HG03439 (cell line): ENCODE results near the gene ASMTL.
A peak's percentile ranks its signal among the peaks of the same experiment; 100 is the strongest.
"Not testable (repeated sequence)": the region's sequence is repeated elsewhere in the genome, so short reads cannot be mapped to it uniquely, and the experiment has no call there.

Source experiments
- ATAC-seq: cut with Tn5 transposase; IDR thresholded peaks from one replicate; pipeline ENCODE4 v1.9.1; 2021; ENCODE audit warnings: mild to moderate bottlenecking, moderate library complexity; ENCODE audit not compliant: unreplicated experiment

The ASMTL gene

GRCh38 chrX:1391707-1392375 lies 60.9 kb downstream of the ASMTL start, which contains the start of gene SLC25A6:
Gene SLC25A6 (minus strand): TSS chrX:1392113. CDS start chrX:1392009, 104 bp downstream.
- peak; percentile 95 for ATAC-seq

- no peak for ATAC-seq
Observed at GRCh38 chrX:1391370-1391706, 61.4 kb downstream of the ASMTL start.

GRCh38 chrX:1390621-1391369 lies 61.9 kb downstream of the ASMTL start:
- no peak for ATAC-seq

GRCh38 chrX:1389993-1390285 lies 62.8 kb downstream of the ASMTL start:
- no peak for ATAC-seq

- ATAC-seq = no peak
Observed at GRCh38 chrX:1389181-1389992, 63.3 kb downstream of the ASMTL start.

GRCh38 chrX:1388651-1389050 lies 64.1 kb downstream of the ASMTL start:
- ATAC-seq = no peak

GRCh38 chrX:1387141-1387776 lies 65.5 kb downstream of the ASMTL start:
- no peak for ATAC-seq

GRCh38 chrX:1386338-1387127 lies 66.2 kb downstream of the ASMTL start:
- ATAC-seq = no peak

GRCh38 chrX:1385253-1386223 lies 67.2 kb downstream of the ASMTL start:
- no peak for ATAC-seq

- no peak for ATAC-seq
Observed at GRCh38 chrX:1384658-1385252, 68.0 kb downstream of the ASMTL start.

- ATAC-seq = no peak
Observed at GRCh38 chrX:1380672-1381233, 72.0 kb downstream of the ASMTL start.

GRCh38 chrX:1378306-1378759 lies 74.4 kb downstream of the ASMTL start:
- no peak for ATAC-seq

GRCh38 chrX:1368385-1368698 lies 84.4 kb downstream of the ASMTL start:
- ATAC-seq = no peak

GRCh38 chrX:1366363-1366762 lies 86.3 kb downstream of the ASMTL start:
- ATAC-seq = not testable (repeated sequence)

- no peak for ATAC-seq
Observed at GRCh38 chrX:1361910-1362309, 90.8 kb downstream of the ASMTL start.

GRCh38 chrX:1361275-1361674 lies 91.4 kb downstream of the ASMTL start:
- ATAC-seq = no peak

GRCh38 chrX:1360171-1360570 lies 92.5 kb downstream of the ASMTL start:
- no peak for ATAC-seq

GRCh38 chrX:1359477-1359873 lies 93.2 kb downstream of the ASMTL start:
- ATAC-seq = no peak
